ENCODE measurements around the gene ERBB4. TPM values are rescaled to one million over a fixed set of nuclear protein-coding genes. Genes with fewer than 3 reads are reported as not detected.
"Not testable (repeated sequence)": the region's sequence is repeated elsewhere in the genome, so short reads cannot be mapped to it uniquely, and the experiment has no call there.

Gene ERBB4
- total RNA-seq, 3 donors from 2014 or later: 1.6 to 53.1 (median 18.4) TPM

DNA sequence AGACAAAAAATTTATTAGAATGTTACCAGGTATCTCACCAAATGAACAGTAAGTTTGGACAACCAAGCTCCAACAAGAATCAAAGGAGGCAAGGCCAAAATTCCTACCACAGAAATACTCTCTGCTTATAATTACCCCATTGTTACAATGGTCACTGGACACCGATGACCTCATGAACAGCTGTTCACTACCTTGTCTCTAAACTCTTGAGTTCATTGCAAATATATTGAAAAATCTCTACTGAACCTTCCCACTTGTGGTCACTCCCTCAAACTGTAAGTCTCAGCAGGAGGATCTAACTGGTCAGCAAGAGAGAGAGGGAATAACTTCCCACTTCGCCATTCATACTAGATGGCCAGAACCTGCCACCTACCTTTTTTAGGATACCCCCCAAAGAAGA, 50.0 kb downstream of the ERBB4 start:
- Histone ChIP-seq H3K27ac (no peak overlapping the region), H3K9me3 (no peaks in the 10 kb centered on the region), H3K4me3 (no peak overlapping the region), H3K36me3 (no peaks in the 10 kb centered on the region), H3K4me1 (no peaks in the 10 kb centered on the region), H3K27me3 (no peaks in the 10 kb centered on the region)
- TF ChIP-seq POLR2A (IDR thresholded peaks at IDR 0.05) (no peak), POLR2AphosphoS5 (IDR thresholded peaks at IDR 0.05) (no peak)
- TF ChIP-seq, protein P1, sequence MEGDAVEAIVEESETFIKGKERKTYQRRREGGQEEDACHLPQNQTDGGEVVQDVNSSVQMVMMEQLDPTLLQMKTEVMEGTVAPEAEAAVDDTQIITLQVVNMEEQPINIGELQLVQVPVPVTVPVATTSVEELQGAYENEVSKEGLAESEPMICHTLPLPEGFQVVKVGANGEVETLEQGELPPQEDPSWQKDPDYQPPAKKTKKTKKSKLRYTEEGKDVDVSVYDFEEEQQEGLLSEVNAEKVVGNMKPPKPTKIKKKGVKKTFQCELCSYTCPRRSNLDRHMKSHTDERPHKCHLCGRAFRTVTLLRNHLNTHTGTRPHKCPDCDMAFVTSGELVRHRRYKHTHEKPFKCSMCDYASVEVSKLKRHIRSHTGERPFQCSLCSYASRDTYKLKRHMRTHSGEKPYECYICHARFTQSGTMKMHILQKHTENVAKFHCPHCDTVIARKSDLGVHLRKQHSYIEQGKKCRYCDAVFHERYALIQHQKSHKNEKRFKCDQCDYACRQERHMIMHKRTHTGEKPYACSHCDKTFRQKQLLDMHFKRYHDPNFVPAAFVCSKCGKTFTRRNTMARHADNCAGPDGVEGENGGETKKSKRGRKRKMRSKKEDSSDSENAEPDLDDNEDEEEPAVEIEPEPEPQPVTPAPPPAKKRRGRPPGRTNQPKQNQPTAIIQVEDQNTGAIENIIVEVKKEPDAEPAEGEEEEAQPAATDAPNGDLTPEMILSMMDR (IDR thresholded peaks at IDR 0.05): no peak
- intact Hi-C loops (cut with DNase I; ENCODE audit: low total_unique reads): no loop called here
- no peak for DNase-seq (ENCODE audit: low spot score in 2 of 2)

DNA sequence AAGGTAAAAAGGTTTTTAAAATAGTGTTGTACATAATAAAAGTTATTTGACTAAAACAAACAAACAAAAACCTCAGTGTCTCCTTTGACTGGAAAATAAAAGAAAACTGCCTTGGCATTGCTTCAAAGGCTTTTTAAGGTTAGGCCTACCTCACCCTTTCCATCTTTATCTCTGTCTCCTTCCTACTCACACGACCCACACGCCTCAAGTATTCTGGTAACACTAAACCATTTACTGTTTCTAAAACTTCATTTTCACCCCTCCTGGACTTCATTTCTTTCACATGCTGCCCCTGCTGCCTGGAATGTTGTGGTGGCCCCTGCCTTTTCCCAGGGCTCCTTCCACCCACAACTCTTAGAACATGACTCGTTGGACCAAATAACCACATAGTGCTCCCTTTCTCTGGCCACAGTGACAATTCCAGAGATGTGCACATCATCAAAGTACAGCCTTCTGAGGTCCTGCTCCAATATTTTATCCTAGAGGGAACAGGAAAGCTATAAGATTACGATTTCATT, 54.0 kb downstream of the ERBB4 start:
- H3K36me3 ChIP-seq: no peaks in the 10 kb centered on the region
- intact Hi-C loops (cut with DNase I; ENCODE audit: low total_unique reads): no loop called here
- H3K27me3 ChIP-seq: no peaks in the 10 kb centered on the region
- no peak overlapping the region for H3K27ac ChIP-seq
- no peak for TF ChIP-seq POLR2AphosphoS5 (IDR thresholded peaks at IDR 0.05)
- TF ChIP-seq, protein P1 (IDR thresholded peaks at IDR 0.05): no peak
- no peak for TF ChIP-seq POLR2A (IDR thresholded peaks at IDR 0.05)
- no peaks in the 10 kb centered on the region for H3K4me1 ChIP-seq
- no peak for DNase-seq (ENCODE audit: low spot score in 2 of 2)
- H3K9me3 ChIP-seq: no peaks in the 10 kb centered on the region
- no peak overlapping the region for H3K4me3 ChIP-seq

DNA sequence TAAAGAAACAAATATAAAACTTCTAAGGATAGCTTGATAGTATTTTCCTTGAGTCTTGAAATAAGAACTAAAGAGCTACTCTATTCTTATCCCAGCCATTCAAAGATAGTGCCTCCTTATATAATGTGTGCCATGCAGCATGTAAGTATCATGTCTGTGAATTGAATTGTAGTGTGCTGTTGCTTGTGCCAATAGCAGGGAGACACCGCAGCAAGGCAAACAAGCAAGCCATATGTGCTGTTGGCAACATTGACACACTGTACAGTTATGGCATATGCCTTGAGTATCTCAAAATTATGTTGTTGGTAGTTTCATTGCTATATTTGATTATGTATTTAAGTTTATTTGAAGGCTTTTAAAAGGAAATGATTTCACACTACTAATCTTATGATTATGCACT, 58.2 kb downstream of the ERBB4 start:
- intact Hi-C loops (cut with DNase I; ENCODE audit: low total_unique reads): no loop called here

DNA sequence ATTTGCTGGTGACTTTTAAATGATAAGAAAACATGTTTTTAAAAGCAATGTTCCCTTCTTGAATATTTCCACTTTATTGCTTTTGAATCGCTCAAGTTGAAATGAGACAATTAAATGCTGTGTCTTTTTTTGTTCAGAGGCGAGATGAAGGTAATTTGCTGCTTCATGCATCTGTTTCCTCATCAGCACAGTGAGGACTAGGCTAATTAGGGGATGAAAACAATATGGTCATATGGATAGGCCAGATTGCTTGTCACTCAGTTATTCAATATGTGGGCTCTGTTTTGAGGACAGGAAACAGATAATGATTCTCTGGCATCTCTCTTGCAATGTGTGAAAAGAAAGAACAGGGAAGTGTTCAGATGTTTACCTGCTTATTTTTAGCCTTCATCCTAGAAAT, 61.0 kb downstream of the ERBB4 start:
- H3K4me3 ChIP-seq: no peak overlapping the region
- H3K27ac ChIP-seq: no peak overlapping the region
- no peaks in the 10 kb centered on the region for H3K9me3 ChIP-seq
- no peak for TF ChIP-seq POLR2A (IDR thresholded peaks at IDR 0.05)
- no peak for TF ChIP-seq POLR2AphosphoS5 (IDR thresholded peaks at IDR 0.05)
- TF ChIP-seq, protein P1 (IDR thresholded peaks at IDR 0.05): no peak
- intact Hi-C loops (cut with DNase I; ENCODE audit: low total_unique reads): no loop called here
- H3K36me3 ChIP-seq: no peaks in the 10 kb centered on the region
- H3K4me1 ChIP-seq: no peaks in the 10 kb centered on the region
- H3K27me3 ChIP-seq: no peaks in the 10 kb centered on the region
- DNase-seq (ENCODE audit: low spot score in 2 of 2): no peak

More for the DNA sequence above, 58.2 kb downstream of the ERBB4 start:
- Histone ChIP-seq H3K4me3 (no peak overlapping the region), H3K27ac (no peak overlapping the region), H3K4me1 (no peaks in the 10 kb centered on the region), H3K9me3 (no peaks in the 10 kb centered on the region), H3K36me3 (no peaks in the 10 kb centered on the region), H3K27me3 (no peaks in the 10 kb centered on the region)
- TF ChIP-seq, protein P1 (IDR thresholded peaks at IDR 0.05): no peak
- no peak for TF ChIP-seq POLR2A (IDR thresholded peaks at IDR 0.05)
- no peak for TF ChIP-seq POLR2AphosphoS5 (IDR thresholded peaks at IDR 0.05)
- no peak for DNase-seq (ENCODE audit: low spot score in 2 of 2)

DNA sequence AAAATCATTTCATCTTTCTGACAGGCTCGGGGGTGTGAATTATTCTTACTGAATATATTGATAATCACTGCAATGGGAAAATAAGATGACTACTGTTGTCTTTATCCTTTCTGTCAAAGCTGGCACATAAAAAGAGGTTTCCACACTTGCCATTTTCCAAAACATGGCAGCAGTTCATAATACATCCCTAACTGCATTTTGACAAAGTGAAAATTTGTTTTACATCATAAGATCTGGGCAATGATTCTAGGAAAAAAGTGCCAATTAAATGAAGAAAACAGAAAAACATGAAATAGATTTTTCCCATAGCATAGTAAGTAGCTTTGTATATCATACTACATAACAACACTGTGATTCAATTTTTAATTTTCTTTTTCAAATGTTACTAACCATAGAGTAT, 65.4 kb downstream of the ERBB4 start:
- intact Hi-C loops (cut with DNase I; ENCODE audit: low total_unique reads): no loop called here
- H3K27me3 ChIP-seq: no peaks in the 10 kb centered on the region
- TF ChIP-seq, protein P1 (IDR thresholded peaks at IDR 0.05): no peak
- TF ChIP-seq POLR2AphosphoS5 (IDR thresholded peaks at IDR 0.05) (no peak), POLR2A (IDR thresholded peaks at IDR 0.05) (no peak)
- H3K9me3 ChIP-seq: no peaks in the 10 kb centered on the region
- H3K27ac ChIP-seq: no peak overlapping the region
- no peaks in the 10 kb centered on the region for H3K36me3 ChIP-seq
- DNase-seq (ENCODE audit: low spot score in 2 of 2): no peak
- no peaks in the 10 kb centered on the region for H3K4me1 ChIP-seq
- H3K4me3 ChIP-seq: no peak overlapping the region

DNA sequence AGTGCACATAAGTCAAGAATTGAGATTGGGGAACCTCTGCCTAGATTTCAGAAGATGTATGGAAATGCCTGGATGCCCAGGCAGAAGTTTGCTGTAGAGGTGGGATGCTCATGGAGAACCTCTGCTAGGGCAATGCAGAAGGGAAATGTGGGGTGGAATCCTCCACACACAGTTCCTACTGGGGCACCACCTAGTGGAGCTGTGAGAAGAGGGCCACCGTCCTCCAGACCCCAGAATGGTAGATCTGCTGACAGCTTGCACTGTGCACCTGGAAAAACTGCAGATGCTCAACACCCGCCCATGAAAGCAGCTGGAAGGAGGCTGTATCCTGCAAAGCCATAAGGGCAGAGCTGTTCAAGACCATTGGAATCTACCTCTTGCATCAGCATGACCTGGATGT, 71.1 kb downstream of the ERBB4 start:
- intact Hi-C loops (cut with DNase I; ENCODE audit: low total_unique reads); H3K4me1 ChIP-seq; H3K27ac ChIP-seq; H3K27me3 ChIP-seq; H3K9me3 ChIP-seq; DNase-seq (ENCODE audit: low spot score in 2 of 2); H3K4me3 ChIP-seq; H3K36me3 ChIP-seq: not testable (repeated sequence)

Measured in breast epithelium (tissue), 4 donors.